ENCODE results near the gene TTBK2.
"Not testable (repeated sequence)": the region's sequence is repeated elsewhere in the genome, so short reads cannot be mapped to it uniquely, and the experiment has no call there.

Gene TTBK2

GRCh38 chr15:42786978-42787377, 133.6 kb downstream of the TTBK2 start:
- H3K27ac Mint-ChIP-seq = no peak overlapping the region
- H3K27me3 Mint-ChIP-seq (ENCODE audit: low read depth) = no peaks in the 10 kb centered on the region
- H3K36me3 Mint-ChIP-seq (ENCODE audit: low read depth) = peaks cover 9% of the 10 kb centered on the region
- no peak overlapping the region for H3K4me3 Mint-ChIP-seq
- no peaks in the 10 kb centered on the region for H3K4me1 Mint-ChIP-seq (ENCODE audit: low read depth)
- H3K9me3 Mint-ChIP-seq = no peaks in the 10 kb centered on the region
- no peak for DNase-seq (ENCODE audit: low spot score)

DNA sequence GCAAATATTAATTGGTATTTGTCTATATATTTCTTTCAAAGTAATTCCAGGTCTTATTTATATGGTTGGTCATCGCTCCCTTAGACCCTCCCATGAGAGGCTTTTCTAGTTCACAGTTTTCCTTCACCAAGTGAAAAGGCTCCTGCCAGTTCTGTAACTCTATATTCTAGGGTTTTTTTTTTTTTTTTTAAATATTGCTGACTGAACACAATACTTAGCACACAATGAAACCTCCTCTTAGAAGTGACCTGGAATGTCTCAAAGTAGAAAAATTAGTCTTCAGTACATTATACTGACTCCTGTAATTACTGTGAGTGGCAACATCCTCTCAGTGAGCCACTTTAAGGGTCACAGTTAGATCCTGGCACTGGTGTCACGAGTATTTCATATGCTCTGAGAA, 135.0 kb downstream of the TTBK2 start:
- no peak for DNase-seq (ENCODE audit: low spot score)
- Mint-ChIP-seq H3K36me3 (ENCODE audit: low read depth) (peaks cover 12% of the 10 kb centered on the region), H3K4me1 (ENCODE audit: low read depth) (no peaks in the 10 kb centered on the region), H3K4me3 (no peak overlapping the region), H3K27ac (no peak overlapping the region), H3K9me3 (no peaks in the 10 kb centered on the region), H3K27me3 (ENCODE audit: low read depth) (no peaks in the 10 kb centered on the region)

DNA sequence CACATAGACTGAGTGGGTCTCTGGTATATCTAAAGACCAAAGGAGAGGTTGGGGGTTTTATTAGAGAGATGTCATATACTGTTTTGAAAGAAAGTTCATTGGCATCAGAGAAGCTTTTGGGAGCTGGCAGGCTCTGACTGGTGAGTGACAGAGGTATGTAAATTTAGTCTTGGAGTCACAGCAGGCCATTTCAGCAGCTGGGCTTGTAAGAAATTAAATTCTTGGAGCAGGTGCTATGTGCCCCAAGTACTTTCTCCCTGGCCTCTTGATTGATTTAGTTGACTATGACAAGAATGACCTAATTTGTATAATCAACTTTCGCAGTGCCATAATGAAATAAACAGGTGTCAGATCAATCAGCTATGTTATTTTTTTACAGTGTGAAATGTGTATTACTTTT, 135.9 kb downstream of the TTBK2 start:
- DNase-seq (ENCODE audit: low spot score) = no peak
- H3K27me3 Mint-ChIP-seq (ENCODE audit: low read depth) = no peaks in the 10 kb centered on the region
- no peak overlapping the region for H3K4me3 Mint-ChIP-seq
- H3K36me3 Mint-ChIP-seq (ENCODE audit: low read depth) = peaks cover 14% of the 10 kb centered on the region
- no peak overlapping the region for H3K27ac Mint-ChIP-seq
- H3K9me3 Mint-ChIP-seq = no peaks in the 10 kb centered on the region
- no peaks in the 10 kb centered on the region for H3K4me1 Mint-ChIP-seq (ENCODE audit: low read depth)

DNA sequence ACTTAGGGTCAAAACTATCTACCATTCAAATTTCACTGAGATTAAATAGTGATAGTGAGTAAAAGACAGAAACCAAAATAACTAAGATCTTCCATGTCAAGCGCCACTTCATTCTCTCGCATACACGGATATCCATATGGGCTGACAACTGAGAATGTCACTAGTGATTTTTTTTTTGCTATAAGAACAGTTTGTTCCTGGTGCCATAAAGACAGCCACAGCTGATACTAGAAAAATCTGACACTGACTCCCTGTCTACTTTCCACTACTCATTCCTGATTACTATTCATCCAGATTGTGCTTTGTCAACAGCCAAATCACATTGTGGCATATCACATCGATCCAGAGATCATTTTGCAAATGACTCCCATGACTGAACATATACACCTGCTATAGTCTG, 137.9 kb downstream of the TTBK2 start:
- H3K36me3 Mint-ChIP-seq (ENCODE audit: low read depth) = peaks cover 13% of the 10 kb centered on the region
- no peak overlapping the region for H3K4me3 Mint-ChIP-seq
- H3K27me3 Mint-ChIP-seq (ENCODE audit: low read depth) = no peaks in the 10 kb centered on the region
- no peaks in the 10 kb centered on the region for H3K9me3 Mint-ChIP-seq
- H3K4me1 Mint-ChIP-seq (ENCODE audit: low read depth) = no peaks in the 10 kb centered on the region
- no peak overlapping the region for H3K27ac Mint-ChIP-seq
- no peak for DNase-seq (ENCODE audit: low spot score)

DNA sequence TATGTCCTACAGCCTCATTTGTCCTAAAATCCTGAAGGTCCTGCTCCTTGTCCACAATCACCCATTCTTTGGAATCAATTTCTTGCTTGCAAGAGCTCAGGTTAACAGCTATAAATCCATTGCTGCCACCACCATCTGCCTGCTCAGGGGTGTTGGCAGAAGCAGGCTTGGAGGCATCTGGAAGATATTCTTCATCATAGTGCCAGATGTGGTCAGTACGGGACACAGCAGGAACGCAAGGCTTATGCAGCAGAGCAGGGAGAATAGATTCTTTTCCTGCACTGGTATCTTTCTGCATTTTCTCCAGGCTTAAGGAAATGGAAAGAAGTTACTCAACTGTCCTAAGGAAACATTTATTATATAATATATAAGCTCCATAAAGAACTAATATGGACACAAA, 145.2 kb downstream of the TTBK2 start:
- no peak overlapping the region for H3K4me3 Mint-ChIP-seq
- H3K9me3 Mint-ChIP-seq = peaks cover 1% of the 10 kb centered on the region
- H3K27me3 Mint-ChIP-seq (ENCODE audit: low read depth) = no peaks in the 10 kb centered on the region
- DNase-seq (ENCODE audit: low spot score) = no peak
- peaks cover 6% of the 10 kb centered on the region for H3K36me3 Mint-ChIP-seq (ENCODE audit: low read depth)
- H3K27ac Mint-ChIP-seq = no peak overlapping the region
- H3K4me1 Mint-ChIP-seq (ENCODE audit: low read depth) = no peaks in the 10 kb centered on the region

- H3K27ac Mint-ChIP-seq = no peak overlapping the region
- no peak overlapping the region for H3K4me3 Mint-ChIP-seq
- H3K36me3 Mint-ChIP-seq (ENCODE audit: low read depth) = peaks cover 17% of the 10 kb centered on the region
- peaks cover 7% of the 10 kb centered on the region for H3K9me3 Mint-ChIP-seq
- no peaks in the 10 kb centered on the region for H3K4me1 Mint-ChIP-seq (ENCODE audit: low read depth)
- no peak for DNase-seq (ENCODE audit: low spot score)
- no peaks in the 10 kb centered on the region for H3K27me3 Mint-ChIP-seq (ENCODE audit: low read depth)
These were observed 147.7 kb downstream of the TTBK2 start for GRCh38 chr15:42772901-42773300.

DNA sequence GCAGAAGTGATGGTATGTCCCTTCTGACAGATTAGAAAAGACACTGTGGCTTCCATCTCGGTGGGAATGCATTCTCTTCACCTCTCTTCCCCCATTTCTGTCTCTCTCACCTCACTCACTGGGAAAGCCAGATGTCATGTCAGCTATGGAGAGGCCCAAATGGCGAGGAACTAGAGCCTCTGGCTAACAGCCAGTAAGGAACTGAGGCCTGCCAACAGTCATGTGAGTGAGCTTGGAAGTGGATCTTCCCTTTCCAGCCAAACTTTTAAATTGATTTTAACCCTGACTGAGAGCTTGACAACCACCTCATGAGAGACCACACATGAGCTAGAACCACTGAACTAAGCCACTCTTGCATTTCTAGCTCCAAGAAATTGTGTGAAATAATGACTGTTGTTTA, 148.4 kb downstream of the TTBK2 start:
- Mint-ChIP-seq H3K9me3 (peaks cover 11% of the 10 kb centered on the region), H3K4me1 (ENCODE audit: low read depth) (no peaks in the 10 kb centered on the region), H3K27ac (no peak overlapping the region), H3K27me3 (ENCODE audit: low read depth) (no peaks in the 10 kb centered on the region), H3K4me3 (no peak overlapping the region), H3K36me3 (ENCODE audit: low read depth) (peaks cover 22% of the 10 kb centered on the region)
- DNase-seq (ENCODE audit: low spot score) = no peak

- H3K9me3 Mint-ChIP-seq = peaks cover 45% of the 10 kb centered on the region
- not testable (repeated sequence) for H3K4me1 Mint-ChIP-seq (ENCODE audit: low read depth); DNase-seq (ENCODE audit: low spot score); H3K4me3 Mint-ChIP-seq; H3K27me3 Mint-ChIP-seq (ENCODE audit: low read depth); H3K27ac Mint-ChIP-seq
- H3K36me3 Mint-ChIP-seq (ENCODE audit: low read depth) = peaks cover 42% of the 10 kb centered on the region
These were observed 154.5 kb downstream of the TTBK2 start for GRCh38 chr15:42766109-42766508.

DNA sequence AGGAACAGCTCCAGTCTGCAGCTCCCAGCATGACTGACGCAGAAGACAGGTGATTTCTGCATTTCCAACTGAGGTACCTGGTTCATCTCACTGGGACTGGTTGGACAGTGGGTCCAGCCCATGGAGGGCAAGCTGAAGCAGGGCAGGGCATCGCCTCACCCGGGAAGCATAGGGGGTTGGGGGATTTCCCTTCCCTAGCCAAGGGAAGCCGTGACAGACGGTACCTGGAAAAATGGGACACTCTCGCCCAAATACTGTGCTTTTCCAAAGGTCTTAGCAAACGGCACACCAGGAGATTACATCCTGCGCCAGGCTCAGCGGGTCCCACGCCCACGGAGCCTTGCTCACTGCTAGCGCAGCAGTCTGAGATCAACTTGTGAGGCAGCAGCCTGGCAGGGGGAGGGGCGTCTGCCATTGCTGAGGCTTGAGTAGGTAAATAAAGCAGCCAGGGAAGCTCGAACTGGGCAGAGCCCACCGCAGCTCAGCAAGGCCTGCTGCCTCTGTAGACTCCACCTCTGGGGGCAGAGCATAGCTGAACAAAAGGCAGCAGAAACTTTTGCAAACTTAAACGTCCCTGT, 156.3 kb downstream of the TTBK2 start:
- peaks cover 53% of the 10 kb centered on the region for H3K9me3 Mint-ChIP-seq
- H3K36me3 Mint-ChIP-seq (ENCODE audit: low read depth) = peaks cover 45% of the 10 kb centered on the region
- H3K27me3 Mint-ChIP-seq (ENCODE audit: low read depth) = not testable (repeated sequence)

GRCh38 chr15:42761813-42762212, 158.8 kb downstream of the TTBK2 start:
- H3K4me3 Mint-ChIP-seq; H3K4me1 Mint-ChIP-seq (ENCODE audit: low read depth); H3K27ac Mint-ChIP-seq; H3K27me3 Mint-ChIP-seq (ENCODE audit: low read depth); DNase-seq (ENCODE audit: low spot score): not testable (repeated sequence)
- peaks cover 45% of the 10 kb centered on the region for H3K9me3 Mint-ChIP-seq
- peaks cover 35% of the 10 kb centered on the region for H3K36me3 Mint-ChIP-seq (ENCODE audit: low read depth)

More for the DNA sequence above, 156.3 kb downstream of the TTBK2 start:
- H3K4me3 Mint-ChIP-seq; H3K4me1 Mint-ChIP-seq (ENCODE audit: low read depth); DNase-seq (ENCODE audit: low spot score); H3K27ac Mint-ChIP-seq: not testable (repeated sequence)

GRCh38 chr15:42760759-42761158, 159.8 kb downstream of the TTBK2 start:
- Mint-ChIP-seq H3K4me3 (no peak overlapping the region), H3K4me1 (ENCODE audit: low read depth) (no peaks in the 10 kb centered on the region), H3K36me3 (ENCODE audit: low read depth) (peaks cover 29% of the 10 kb centered on the region), H3K9me3 (peaks cover 36% of the 10 kb centered on the region), H3K27ac (no peak overlapping the region), H3K27me3 (ENCODE audit: low read depth) (no peaks in the 10 kb centered on the region)
- no peak for DNase-seq (ENCODE audit: low spot score)

GRCh38 chr15:42759093-42759492, 161.5 kb downstream of the TTBK2 start:
- Mint-ChIP-seq H3K27ac (no peak overlapping the region), H3K4me3 (no peak overlapping the region), H3K4me1 (ENCODE audit: low read depth) (no peaks in the 10 kb centered on the region), H3K36me3 (ENCODE audit: low read depth) (peaks cover 29% of the 10 kb centered on the region), H3K9me3 (peaks cover 30% of the 10 kb centered on the region), H3K27me3 (ENCODE audit: low read depth) (no peaks in the 10 kb centered on the region)
- DNase-seq (ENCODE audit: low spot score) = no peak

GRCh38 chr15:42750306-42750705, 170.3 kb downstream of the TTBK2 start:
- no peaks in the 10 kb centered on the region for H3K27me3 Mint-ChIP-seq (ENCODE audit: low read depth)
- H3K4me3 Mint-ChIP-seq = no peak overlapping the region
- H3K9me3 Mint-ChIP-seq = peaks cover 5% of the 10 kb centered on the region
- H3K36me3 Mint-ChIP-seq (ENCODE audit: low read depth) = peaks cover 30% of the 10 kb centered on the region
- no peak for DNase-seq (ENCODE audit: low spot score)
- peaks cover 3% of the 10 kb centered on the region for H3K4me1 Mint-ChIP-seq (ENCODE audit: low read depth)
- no peak overlapping the region for H3K27ac Mint-ChIP-seq

- Mint-ChIP-seq H3K36me3 (ENCODE audit: low read depth) (peaks cover 32% of the 10 kb centered on the region), H3K9me3 (peaks cover 5% of the 10 kb centered on the region), H3K4me1 (ENCODE audit: low read depth) (peaks cover 3% of the 10 kb centered on the region), H3K4me3 (no peak overlapping the region), H3K27me3 (ENCODE audit: low read depth) (no peaks in the 10 kb centered on the region), H3K27ac (no peak overlapping the region)
- DNase-seq (ENCODE audit: low spot score) = no peak
These were observed 171.3 kb downstream of the TTBK2 start for GRCh38 chr15:42749266-42749665.

DNA sequence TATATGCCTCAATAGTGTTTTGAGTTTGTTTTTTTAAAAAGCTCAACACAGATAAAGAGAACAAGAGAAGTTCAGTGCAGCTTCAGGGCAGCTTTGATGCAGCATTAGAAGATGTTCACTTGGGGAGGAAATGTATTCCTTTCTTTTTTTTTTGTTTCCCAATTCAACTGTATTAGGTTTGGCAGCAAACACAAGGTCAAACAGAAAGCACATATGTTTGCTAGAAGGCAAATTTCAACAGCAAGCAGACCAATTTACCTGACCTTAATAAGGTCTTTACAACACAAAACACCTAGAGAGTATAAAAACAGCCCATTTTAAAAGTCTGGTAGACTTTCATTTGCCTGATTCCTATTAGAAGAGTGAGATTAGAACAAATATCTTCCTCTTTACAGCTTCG, 176.4 kb downstream of the TTBK2 start:
- no peaks in the 10 kb centered on the region for H3K27me3 Mint-ChIP-seq (ENCODE audit: low read depth)
- no peak overlapping the region for H3K27ac Mint-ChIP-seq
- no peak overlapping the region for H3K4me3 Mint-ChIP-seq
- peaks cover 3% of the 10 kb centered on the region for H3K4me1 Mint-ChIP-seq (ENCODE audit: low read depth)
- H3K36me3 Mint-ChIP-seq (ENCODE audit: low read depth) = peaks cover 8% of the 10 kb centered on the region
- DNase-seq (ENCODE audit: low spot score) = no peak
- H3K9me3 Mint-ChIP-seq = no peaks in the 10 kb centered on the region
